ENCODE data around the gene ELOVL6. TPM values are rescaled to one million over a fixed set of nuclear protein-coding genes. Genes with fewer than 3 reads are reported as not detected.
"Not testable (repeated sequence)": the region's sequence is repeated elsewhere in the genome, so short reads cannot be mapped to it uniquely, and the experiment has no call there.

ELOVL6 gene
- total RNA-seq, 1 experiment from 2014 or later, result 25.3 TPM

- Histone ChIP-seq H3F3A (ENCODE audit: insufficient read depth, low read depth) (no peaks in the 10 kb centered on the region), H3K4me1 (replicated peaks; ENCODE audit: insufficient read depth) (no peaks in the 10 kb centered on the region), H3K36me3 (ENCODE audit: low read depth) (no peaks in the 10 kb centered on the region), H3K27me3 (ENCODE audit: insufficient read depth, low read depth) (no peaks in the 10 kb centered on the region), H3K9me2 (ENCODE audit: insufficient read depth) (no peaks in the 10 kb centered on the region), H4K20me1 (ENCODE audit: insufficient read depth) (no peaks in the 10 kb centered on the region), H3K4me3 (no peak overlapping the region), H2AFZ (no peak overlapping the region), H3K4me2 (no peak overlapping the region), H3K27ac (no peak overlapping the region), H3K9me3 (ENCODE audit: insufficient read depth, low read depth) (no peaks in the 10 kb centered on the region), H3K79me2 (ENCODE audit: low read depth) (no peaks in the 10 kb centered on the region)
- intact Hi-C loops (cut with micrococcal nuclease; ENCODE audit: unreplicated experiment), result no loop called here
- TF ChIP-seq CTCF (conservative IDR thresholded peaks at IDR 0.05) (no peak), EZH2 (IDR thresholded peaks at IDR 0.05; ENCODE audit: low read depth) (no peak)
- CTCF ChIA-PET, result interaction anchor here (0.6 to 0.7 kb wide), 2 partner anchors 47 to 176 kb away, joined by 3 to 15 read pairs; no protein-coding TSS in a partner anchor
- POLR2A ChIA-PET (ENCODE audit: unreplicated experiment), result no interaction called here
- BruUV-seq (replicated peaks), result no TSS peak
- DNase-seq, result no peak
Observed at GRCh38 chr4:110042545-110043517, 155.6 kb downstream of the ELOVL6 start.

DNA sequence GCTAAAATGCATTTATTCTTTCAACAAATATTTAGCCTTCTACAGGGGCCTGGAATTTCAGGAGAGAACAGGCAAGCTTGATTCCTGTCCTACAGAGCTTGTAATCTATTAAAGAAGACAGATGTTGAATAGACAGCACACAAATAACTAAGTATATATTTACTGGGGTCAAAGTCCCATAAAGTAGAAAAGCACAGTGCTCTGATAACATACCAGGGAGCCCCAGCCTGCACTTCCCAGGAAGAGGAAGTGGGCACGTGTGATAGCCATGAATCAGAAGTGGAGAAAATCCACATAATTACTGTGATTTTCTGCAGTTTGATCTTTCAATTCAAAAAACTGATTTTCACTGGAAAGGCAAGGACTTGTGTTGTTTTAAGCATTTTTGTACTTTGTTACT, 156.7 kb downstream of the ELOVL6 start:
- POLR2A ChIA-PET (ENCODE audit: unreplicated experiment), result no interaction called here
- Histone ChIP-seq H3K4me2 (no peak overlapping the region), H3F3A (ENCODE audit: insufficient read depth, low read depth) (no peaks in the 10 kb centered on the region)

GRCh38 chr4:110039164-110039563, 159.3 kb downstream of the ELOVL6 start:
- H2AFZ ChIP-seq; H3K4me1 ChIP-seq (replicated peaks; ENCODE audit: insufficient read depth); BruUV-seq (replicated peaks); H3K36me3 ChIP-seq (ENCODE audit: low read depth); CTCF ChIA-PET; H3K9me2 ChIP-seq (ENCODE audit: insufficient read depth); H3K9me3 ChIP-seq (ENCODE audit: insufficient read depth, low read depth); intact Hi-C loops (cut with micrococcal nuclease; ENCODE audit: unreplicated experiment); H4K20me1 ChIP-seq (ENCODE audit: insufficient read depth); H3K4me3 ChIP-seq; H3F3A ChIP-seq (ENCODE audit: insufficient read depth, low read depth); H3K4me2 ChIP-seq; DNase-seq; H3K79me2 ChIP-seq (ENCODE audit: low read depth); H3K27ac ChIP-seq; H3K27me3 ChIP-seq (ENCODE audit: insufficient read depth, low read depth): not testable (repeated sequence)
- POLR2A ChIA-PET (ENCODE audit: unreplicated experiment), result interaction anchor here (0.5 kb wide), 1 partner anchor 84 kb away, joined by 3 read pairs; no protein-coding TSS in a partner anchor

More for the DNA sequence above, 156.7 kb downstream of the ELOVL6 start:
- no peak for DNase-seq
- no peaks in the 10 kb centered on the region for H3K27me3 ChIP-seq (ENCODE audit: insufficient read depth, low read depth)
- intact Hi-C loops (cut with micrococcal nuclease; ENCODE audit: unreplicated experiment), result no loop called here
- no peak overlapping the region for H3K27ac ChIP-seq
- no peak overlapping the region for H3K4me3 ChIP-seq
- no peaks in the 10 kb centered on the region for H3K36me3 ChIP-seq (ENCODE audit: low read depth)
- BruUV-seq (replicated peaks), result no TSS peak
- CTCF ChIA-PET, result no interaction called here
- no peaks in the 10 kb centered on the region for H3K9me2 ChIP-seq (ENCODE audit: insufficient read depth)
- H2AFZ ChIP-seq, result no peak overlapping the region
- H3K9me3 ChIP-seq (ENCODE audit: insufficient read depth, low read depth), result no peaks in the 10 kb centered on the region
- H3K79me2 ChIP-seq (ENCODE audit: low read depth), result no peaks in the 10 kb centered on the region
- no peaks in the 10 kb centered on the region for H4K20me1 ChIP-seq (ENCODE audit: insufficient read depth)
- H3K4me1 ChIP-seq (replicated peaks; ENCODE audit: insufficient read depth), result no peaks in the 10 kb centered on the region
- TF ChIP-seq CTCF (conservative IDR thresholded peaks at IDR 0.05) (no peak), EZH2 (IDR thresholded peaks at IDR 0.05; ENCODE audit: low read depth) (no peak)
